WERI-Rb-1 (cell line): Measurements from ENCODE around the gene FBLN2.

Experiments
- DNase-seq: peaks from one replicate; pipeline ENCODE4 v3.0.0-alpha.2; 2020
- H3K27ac ChIP-seq: fragments of 250-450 bp; sonication (Bioruptor Pico); 2 replicates; pipeline ENCODE4 v1.5.1; 2020; ENCODE audit warnings: mild to moderate bottlenecking, moderate library complexity
- H3K27me3 ChIP-seq: fragments of 250-450 bp; sonication (Bioruptor Pico); 2 replicates; pipeline ENCODE4 v1.5.1; 2021; ENCODE audit warnings: mild to moderate bottlenecking, low read depth, moderate library complexity; ENCODE audit not compliant: insufficient read depth, severe bottlenecking
- H3K36me3 ChIP-seq: fragments of 250-450 bp; sonication (Bioruptor Pico); 2 replicates; pipeline ENCODE4 v1.5.1; 2020; ENCODE audit warnings: mild to moderate bottlenecking, moderate library complexity
- H3K4me3 ChIP-seq: 2 replicates; pipeline ENCODE4 v1.5.1; 2011; ENCODE audit warnings: low read depth, mild to moderate bottlenecking, control low read depth, low read length
- H3K9me3 ChIP-seq: fragments of 250-450 bp; sonication (Bioruptor Pico); 2 replicates; pipeline ENCODE4 v1.5.1; 2021; ENCODE audit warnings: mild to moderate bottlenecking, moderate library complexity; ENCODE audit not compliant: severe bottlenecking
- CTCF ChIP-seq: IDR thresholded peaks from 2 replicates; pipeline ENCODE4 v1.5.1; 2011; ENCODE audit warnings: low read depth, mild to moderate bottlenecking, control low read depth, inconsistent platforms, low read length

The FBLN2 gene

DNA sequence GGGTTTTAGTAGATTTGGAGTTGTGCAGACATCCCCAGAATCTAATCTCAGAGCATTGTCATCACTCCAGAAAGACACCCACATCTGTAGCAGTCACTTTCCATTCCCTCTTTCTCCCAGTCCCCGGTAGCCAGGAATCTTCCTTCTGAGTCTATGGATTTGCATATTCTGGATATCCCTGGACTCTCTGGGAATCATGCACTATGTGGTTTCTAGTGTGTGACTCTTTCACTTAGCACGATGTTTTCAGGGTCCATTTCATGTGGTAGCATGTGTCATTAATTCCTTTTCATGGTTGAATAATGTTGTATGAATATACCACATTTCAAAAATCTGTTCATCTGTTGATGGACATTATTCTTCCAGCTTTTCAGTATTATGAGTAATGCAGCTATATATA lies 29.3 kb downstream of the FBLN2 start:
- no peak for TF ChIP-seq CTCF
- no peak for DNase-seq
- H3K27ac ChIP-seq, result no peak overlapping the region

GRCh38 chr3:13579063-13579462 lies 30.1 kb downstream of the FBLN2 start:
- no peaks in the 10 kb centered on the region for H3K36me3 ChIP-seq
- no peak for TF ChIP-seq CTCF
- H3K9me3 ChIP-seq, result no peaks in the 10 kb centered on the region
- DNase-seq, result no peak
- H3K27ac ChIP-seq, result no peak overlapping the region
- no peak overlapping the region for H3K4me3 ChIP-seq
- H3K27me3 ChIP-seq, result no peaks in the 10 kb centered on the region

More for the DNA sequence above, 29.3 kb downstream of the FBLN2 start:
- Histone ChIP-seq H3K4me3 (no peak overlapping the region), H3K36me3 (no peaks in the 10 kb centered on the region), H3K9me3 (no peaks in the 10 kb centered on the region), H3K27me3 (no peaks in the 10 kb centered on the region)

- no peak for DNase-seq
- no peak for TF ChIP-seq CTCF
- no peaks in the 10 kb centered on the region for H3K27me3 ChIP-seq
- no peak overlapping the region for H3K27ac ChIP-seq
- H3K36me3 ChIP-seq, result no peaks in the 10 kb centered on the region
- H3K4me3 ChIP-seq, result no peak overlapping the region
- H3K9me3 ChIP-seq, result no peaks in the 10 kb centered on the region
Measured at GRCh38 chr3:13580256-13581023, 31.5 kb downstream of the FBLN2 start.

GRCh38 chr3:13581485-13582365 lies 32.8 kb downstream of the FBLN2 start:
- no peak for DNase-seq
- no peak overlapping the region for H3K27ac ChIP-seq
- H3K9me3 ChIP-seq, result no peaks in the 10 kb centered on the region
- no peaks in the 10 kb centered on the region for H3K27me3 ChIP-seq
- no peaks in the 10 kb centered on the region for H3K36me3 ChIP-seq
- H3K4me3 ChIP-seq, result no peak overlapping the region
- TF ChIP-seq CTCF, result no peak

DNA sequence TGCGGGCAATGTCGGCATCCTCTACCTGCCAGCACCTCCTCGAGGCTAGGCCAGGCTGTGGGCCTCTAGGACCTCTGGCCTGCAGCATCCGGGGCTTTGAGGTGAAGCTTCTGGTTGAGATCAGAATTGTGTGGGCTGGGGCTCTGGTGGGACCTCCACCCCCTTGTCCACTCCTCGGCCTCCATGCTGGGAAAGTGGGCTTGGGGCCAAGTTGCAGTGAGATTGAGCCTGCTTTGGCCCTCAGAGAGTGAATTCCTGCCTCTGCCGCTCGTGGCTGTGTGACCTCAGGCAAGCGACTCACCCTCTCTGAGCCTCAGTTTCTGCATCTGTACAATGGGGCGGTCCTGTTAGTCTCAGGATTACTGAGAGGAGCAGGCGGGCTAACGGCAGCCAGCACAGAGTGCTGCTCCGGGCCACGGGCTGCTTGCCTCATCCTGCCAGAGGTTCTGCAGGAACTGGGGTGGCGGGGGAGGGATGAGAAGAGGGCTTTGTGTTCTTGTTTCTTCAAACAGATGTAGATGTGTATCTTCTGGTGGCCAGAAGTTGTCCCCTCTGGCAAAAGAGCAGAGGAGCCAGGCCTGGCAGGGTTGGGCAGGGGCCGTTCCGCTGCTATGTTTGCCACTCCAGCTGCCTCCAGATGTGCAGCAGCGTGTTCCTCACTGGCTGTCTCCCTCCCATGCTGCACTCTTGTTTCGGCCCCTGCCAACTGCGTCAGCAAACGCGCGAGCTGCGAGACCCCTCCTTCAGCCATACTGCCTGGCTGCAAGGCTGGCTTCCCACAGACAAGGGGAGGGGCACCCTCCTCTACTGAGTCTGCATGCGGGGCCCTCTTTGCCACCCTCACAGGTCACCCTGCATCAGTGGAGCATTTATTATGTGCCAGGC lies 33.7 kb downstream of the FBLN2 start:
- H3K4me3 ChIP-seq, result no peak overlapping the region
- H3K9me3 ChIP-seq, result no peaks in the 10 kb centered on the region
- no peak for TF ChIP-seq CTCF
- DNase-seq, result no peak
- no peak overlapping the region for H3K27ac ChIP-seq
- no peaks in the 10 kb centered on the region for H3K27me3 ChIP-seq
- H3K36me3 ChIP-seq, result no peaks in the 10 kb centered on the region
